HCT116 (cell line): ENCODE results near the gene DLX4. TPM values are rescaled to one million over a fixed set of nuclear protein-coding genes. Genes with fewer than 3 reads are reported as not detected.
A peak's percentile ranks its signal among the peaks of the same experiment; 100 is the strongest.

Experiments used
- ATAC-seq: fragments of 200-7000 bp; cut with Tn5 transposase; 2 replicates; pipeline ENCODE4 v1.9.1; 2020; ENCODE audit warnings: mild to moderate bottlenecking, moderate library complexity
- Bru-seq: library from RNA; stranded (reverse); fragments of 400-500 nt; gene quantifications from one replicate; lab custom pipeline; 2021; lab: Mats Ljungman, UMichigan
- BruChase-seq, 2 experiments: library from RNA; stranded (reverse); fragments of 400-500 nt; gene quantifications; one replicate each; lab custom pipeline; 2021; lab: Mats Ljungman, UMichigan
- BruUV-seq: library from RNA; stranded (reverse); fragments of 400-500 nt; replicated peaks from 2 replicates; lab custom pipeline; 2021; lab: Mats Ljungman, UMichigan
- CTCF ChIA-PET: fragments of 300-600 bp; sonication (Branson Sonifier 250); formaldehyde crosslinking; loops from one replicate; lab custom pipeline; 2021; ENCODE audit warnings: antibody characterized with exemption; lab: Charles Lee
- POLR2A ChIA-PET: fragments of 300-600, 350-600 bp; sonication (Branson Sonifier 250); formaldehyde crosslinking; loops from one replicate; lab custom pipeline; 2021; ENCODE audit warnings: antibody characterized with exemption; lab: Charles Lee
- RAD21 ChIA-PET, 2 experiments: fragments of 300-600 bp; sonication (Branson Sonifier 250); formaldehyde crosslinking; loops; one replicate each; lab custom pipeline; 2023; ENCODE audit warnings: low total read pairs in 2 of 2; ENCODE audit not compliant: uncharacterized antibody in 2 of 2, unreplicated experiment in 2 of 2, low non-redundant PET in 1 of 2; lab: Charles Lee
- DNase-seq: peaks from one replicate; pipeline ENCODE4 v3.0.0-alpha.2; 2010; ENCODE audit warnings: low read depth, low spot score
- H2AFZ ChIP-seq: fragments of 200-600 bp; shearing (Covaris generic), sonication (generic); 2 replicates; pipeline ENCODE4 v1.6.1; 2017; ENCODE audit warnings: low read depth, mixed run types, mixed read lengths, antibody characterized with exemption, low read length; ENCODE audit not compliant: poor library complexity, severe bottlenecking
- H3K27ac ChIP-seq: 2 replicates; pipeline ENCODE4 v1.5.1; 2012; ENCODE audit warnings: low read depth, low read length
- H3K27me3 ChIP-seq: fragments of 200-600 bp; sonication (generic); 2 replicates; pipeline ENCODE4 v1.6.1; 2016; ENCODE audit warnings: mixed run types, low read length, mixed read lengths; ENCODE audit not compliant: insufficient read depth
- H3K36me3 ChIP-seq, 2 experiments: fragments of 200-500 bp in 1 of 2; fragments of 200-600 bp in 1 of 2; sonication (Bioruptor generic) in 1 of 2; sonication (generic) in 1 of 2; 2 replicates each; pipeline versions ENCODE4 v1.5.1 to v1.6.1; 2014 to 2016; ENCODE audit warnings: low read length in 2 of 2, inconsistent platforms in 1 of 2, mixed read lengths in 1 of 2, mixed run types in 1 of 2; ENCODE audit not compliant: insufficient read depth in 2 of 2, control insufficient read depth in 1 of 2
- H3K4me1 ChIP-seq, 2 experiments: fragments of 200-600 bp in 1 of 2; sonication (generic) in 1 of 2; 2 replicates each; pipeline versions ENCODE4 v1.5.1 to v1.6.1; 2012 to 2017; ENCODE audit warnings: low read length in 2 of 2, inconsistent platforms in 1 of 2, mild to moderate bottlenecking in 1 of 2, mixed read lengths in 1 of 2, mixed run types in 1 of 2, moderate library complexity in 1 of 2; ENCODE audit not compliant: insufficient read depth in 2 of 2, control insufficient read depth in 1 of 2
- H3K4me2 ChIP-seq: fragments of 200-600 bp; sonication (generic); 2 replicates; pipeline ENCODE4 v1.6.1; 2017; ENCODE audit warnings: mixed run types, low read length, mixed read lengths
- H3K4me3 ChIP-seq, 2 experiments: fragments of 200-600 bp in 1 of 2; sonication (generic) in 1 of 2; replicated peaks in 1 of 2; 2 replicates each; pipeline ENCODE4 v1.5.1; 2011 to 2016; ENCODE audit warnings: low read length in 2 of 2, control low read depth in 1 of 2, low read depth in 1 of 2, mild to moderate bottlenecking in 1 of 2, mixed read lengths in 1 of 2, mixed run types in 1 of 2
- H3K79me2 ChIP-seq: fragments of 200-600 bp; sonication (generic); 2 replicates; pipeline ENCODE4 v1.6.1; 2017; ENCODE audit warnings: mild to moderate bottlenecking, mixed run types, low read length, moderate library complexity, mixed read lengths; ENCODE audit not compliant: insufficient read depth
- H3K9ac ChIP-seq: fragments of 200-600 bp; sonication (generic); 2 replicates; pipeline ENCODE4 v1.6.1; 2016; ENCODE audit warnings: low read length, mixed read lengths
- H3K9me2 ChIP-seq: fragments of 200-600 bp; sonication (generic), shearing (Covaris generic); 2 replicates; pipeline ENCODE4 v1.6.1; 2017; ENCODE audit warnings: mixed run types, mild to moderate bottlenecking, moderate library complexity; ENCODE audit not compliant: insufficient read depth
- H3K9me3 ChIP-seq, 2 experiments: fragments of 200-500 bp in 1 of 2; fragments of 200-600 bp in 1 of 2; sonication (Bioruptor generic) in 1 of 2; sonication (generic) in 1 of 2; 2 replicates each; pipeline ENCODE4 v1.6.1; 2014 to 2017; ENCODE audit warnings: low read length in 2 of 2, mixed read lengths in 2 of 2, inconsistent platforms in 1 of 2, low read depth in 1 of 2, mild to moderate bottlenecking in 1 of 2, mixed run types in 1 of 2, moderate library complexity in 1 of 2; ENCODE audit not compliant: control insufficient read depth in 1 of 2, insufficient read depth in 1 of 2
- H4K20me1 ChIP-seq: fragments of 200-600 bp; sonication (generic), shearing (Covaris generic); 2 replicates; pipeline ENCODE4 v1.6.1; 2017; ENCODE audit warnings: mixed run types, mild to moderate bottlenecking, moderate library complexity; ENCODE audit not compliant: insufficient read depth
- ATF3 ChIP-seq: IDR thresholded peaks from 2 replicates; pipeline ENCODE4 v1.6.1; 2012
- CBX3 ChIP-seq: IDR thresholded peaks from 2 replicates; pipeline ENCODE4 v1.6.1; 2012; ENCODE audit warnings: low read depth
- CEBPB ChIP-seq: IDR thresholded peaks from 2 replicates; pipeline ENCODE4 v1.6.1; 2012; ENCODE audit warnings: low read depth
- ELF1 ChIP-seq: IDR thresholded peaks from 2 replicates; pipeline ENCODE4 v1.6.1; 2012; ENCODE audit warnings: low read depth, borderline replicate concordance
- EZH2 ChIP-seq: fragments of 200-600 bp; sonication (generic); IDR thresholded peaks from 2 replicates; pipeline ENCODE4 v1.6.1; 2017; ENCODE audit warnings: antibody characterized with exemption, mixed run types
- EZH2phosphoT487 ChIP-seq: fragments of 200-600 bp; IDR thresholded peaks from 2 replicates; pipeline ENCODE4 v1.6.1; 2018; ENCODE audit warnings: antibody characterized with exemption, borderline replicate concordance
- FOSL1 ChIP-seq: IDR thresholded peaks from 2 replicates; pipeline ENCODE4 v1.6.1; 2012; ENCODE audit warnings: low read depth
- MAX ChIP-seq: IDR thresholded peaks from 2 replicates; pipeline ENCODE4 v1.6.1; 2012
- RAD21 ChIP-seq: IDR thresholded peaks from 2 replicates; pipeline ENCODE4 v1.6.1; 2012; ENCODE audit warnings: low read depth, mild to moderate bottlenecking
- REST ChIP-seq: IDR thresholded peaks from 2 replicates; pipeline ENCODE4 v1.6.1; 2012; ENCODE audit warnings: low read depth
- SIN3A ChIP-seq: IDR thresholded peaks from 2 replicates; pipeline ENCODE4 v1.6.1; 2012; ENCODE audit warnings: low read depth
- SP1 ChIP-seq: IDR thresholded peaks from 2 replicates; pipeline ENCODE4 v1.6.1; 2012; ENCODE audit warnings: low read depth
- SRF ChIP-seq: IDR thresholded peaks from 2 replicates; pipeline ENCODE4 v1.6.1; 2012; ENCODE audit warnings: low read depth
- TCF7L2 ChIP-seq: IDR thresholded peaks from 2 replicates; pipeline ENCODE4 v1.7.0; 2011; ENCODE audit warnings: borderline replicate concordance, inconsistent platforms; ENCODE audit not compliant: insufficient read depth, insufficient read length; ENCODE audit errors: extremely low read depth
- YY1 ChIP-seq: IDR thresholded peaks from 2 replicates; pipeline ENCODE4 v1.6.1; 2011; ENCODE audit warnings: low read length, low read depth, moderate library complexity, mild to moderate bottlenecking; ENCODE audit not compliant: insufficient replicate concordance; ENCODE audit errors: extremely low read depth
- ZFX ChIP-seq: fragments of 450-650 bp; IDR thresholded peaks from 2 replicates; pipeline ENCODE4 v1.6.1; 2017
- ZNF274 ChIP-seq: fragments of 200-500 bp; sonication (Bioruptor generic); IDR thresholded peaks from 2 replicates; pipeline ENCODE4 v1.6.1; 2014; ENCODE audit warnings: mild to moderate bottlenecking, low read depth, low read length, inconsistent platforms
- intact Hi-C: fragments of 100-400 bp; cut with micrococcal nuclease; formaldehyde crosslinking; loops from 2 replicates; pipeline ENCODE4 v1.10.0; 2022
- long read RNA-seq: library from polyadenylated mRNA; unstranded; transcript quantifications from one replicate; pipeline ENCODE4 v2.0.0, GENCODE V29; 2021; ENCODE audit not compliant: unreplicated experiment
- polyA plus RNA-seq: library from polyadenylated mRNA; unstranded; fragments of >200 nt; gene quantifications from 2 replicates; pipeline ENCODE4 v1.2.1, GENCODE V29; 2012; ENCODE audit warnings: missing spikeins
- total RNA-seq: library from RNA; stranded (reverse); gene quantifications from one replicate; pipeline ENCODE4 v1.2.1, GENCODE V29; 2021; ENCODE audit not compliant: unreplicated experiment
- TF ChIP-seq, protein P1 (sequence below), 3 experiments: fragments of 200-600 bp in 1 of 3; sonication (generic) in 1 of 3; IDR thresholded peaks in 2 of 3; conservative IDR thresholded peaks in 1 of 3; 2 replicates each; pipeline ENCODE4 v1.5.1; 2012 to 2017; ENCODE audit warnings: low read depth in 2 of 3, low read length in 2 of 3, antibody characterized with exemption in 1 of 3, borderline replicate concordance in 1 of 3, control low read depth in 1 of 3, mild to moderate bottlenecking in 1 of 3, mixed read lengths in 1 of 3, mixed run types in 1 of 3, moderate library complexity in 1 of 3; ENCODE audit not compliant: insufficient read depth in 1 of 3

Gene DLX4
- total RNA-seq (14.0 TPM), Bru-seq, nascent RNA (percentile 45 among the genes with signal in this experiment), BruChase-seq, experiment 1, labeled RNA remaining after a 6-hour chase (percentile 73 among the genes with signal in this experiment), BruChase-seq, experiment 2, labeled RNA remaining after a 2-hour chase (percentile 63 among the genes with signal in this experiment)
- 11.5 and 12.4 TPM in 2 replicates for polyA plus RNA-seq
- long read RNA-seq, partial matches to known transcripts = 0 of 11 reads
- long read RNA-seq, other reads (novel, unspliced or antisense) = 4 of 11 reads

DNA sequence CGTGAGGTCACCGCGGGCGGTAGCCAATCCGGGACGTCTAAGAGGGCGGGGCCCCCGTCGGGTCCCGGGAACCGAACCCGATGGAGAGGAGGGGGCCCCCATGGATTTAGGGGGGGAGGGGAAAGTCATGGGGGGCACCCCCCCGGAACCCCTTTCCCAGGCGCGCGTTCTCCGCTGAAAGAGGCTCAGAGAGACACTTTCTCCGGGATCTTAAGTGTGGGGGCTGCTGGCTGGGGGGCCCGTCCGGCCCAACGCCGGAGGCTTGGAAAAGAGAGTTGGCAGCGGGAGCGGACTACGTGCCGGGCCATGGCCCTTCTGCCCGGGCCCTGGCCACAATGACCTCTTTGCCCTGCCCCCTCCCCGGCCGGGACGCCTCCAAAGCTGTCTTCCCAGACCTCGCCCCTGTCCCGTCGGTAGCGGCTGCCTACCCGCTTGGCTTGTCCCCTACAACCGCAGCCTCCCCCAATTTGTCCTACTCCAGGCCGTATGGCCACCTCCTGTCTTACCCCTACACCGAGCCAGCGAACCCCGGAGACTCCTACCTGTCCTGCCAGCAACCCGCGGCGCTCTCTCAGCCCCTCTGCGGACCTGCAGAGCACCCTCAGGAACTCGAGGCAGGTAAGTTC, at the start of gene DLX4:
Gene DLX4, plus strand, starts transcription at position 57 of the 626 bp plus-strand sequence. Its CDS starts 279 bp downstream, at position 336.
- Histone ChIP-seq H3K27me3 (peaks cover 21% of the 10 kb centered on the region; the same call in 1 of the 2 replicates), H3K9ac (peak within 1 kb of the TSS; percentile 66), H2AFZ (peak within 1 kb of the TSS; percentile 65), H3K79me2 (no peaks in the 10 kb centered on the region), H3K4me3 (peak within 1 kb of the TSS; percentile 59 to 70), H3K4me1 (peaks cover 9 to 30% of the 10 kb centered on the region in 2 experiments; a peak in 3 of 4 replicates), H3K9me3 (no peaks in the 10 kb centered on the region), H3K4me2 (peak within 1 kb of the TSS; percentile 98), H4K20me1 (no peaks in the 10 kb centered on the region), H3K9me2 (no peaks in the 10 kb centered on the region), H3K36me3 (no peaks in the 10 kb centered on the region), H3K27ac (peak within 1 kb of the TSS; percentile 81)
- RAD21 ChIA-PET = no interaction called here
- BruUV-seq = TSS peak; percentile 54
- CTCF ChIA-PET = interaction anchor here (0.8 to 1.1 kb wide), 2 partner anchors 17 to 28 kb away, joined by 3 to 5 read pairs; no protein-coding TSS in a partner anchor
- POLR2A ChIA-PET = interaction anchor here (0.7 kb wide), 1 partner anchor 42 kb away, joined by 3 read pairs; no protein-coding TSS in a partner anchor
- no peak for TF ChIP-seq EZH2
- no peak for TF ChIP-seq CEBPB
- TF ChIP-seq SIN3A = no peak
- no peak for TF ChIP-seq EZH2phosphoT487
- TF ChIP-seq SRF = no peak
- TF ChIP-seq REST = no peak
- TF ChIP-seq SP1 = no peak
- no peak for TF ChIP-seq ATF3
- TF ChIP-seq RAD21 = no peak
- no peak for TF ChIP-seq ZFX
- no peak for TF ChIP-seq MAX
- no peak for TF ChIP-seq ELF1
- TF ChIP-seq YY1 = no peak
- TF ChIP-seq TCF7L2 = no peak
- no peak for TF ChIP-seq ZNF274
- TF ChIP-seq, protein P1, sequence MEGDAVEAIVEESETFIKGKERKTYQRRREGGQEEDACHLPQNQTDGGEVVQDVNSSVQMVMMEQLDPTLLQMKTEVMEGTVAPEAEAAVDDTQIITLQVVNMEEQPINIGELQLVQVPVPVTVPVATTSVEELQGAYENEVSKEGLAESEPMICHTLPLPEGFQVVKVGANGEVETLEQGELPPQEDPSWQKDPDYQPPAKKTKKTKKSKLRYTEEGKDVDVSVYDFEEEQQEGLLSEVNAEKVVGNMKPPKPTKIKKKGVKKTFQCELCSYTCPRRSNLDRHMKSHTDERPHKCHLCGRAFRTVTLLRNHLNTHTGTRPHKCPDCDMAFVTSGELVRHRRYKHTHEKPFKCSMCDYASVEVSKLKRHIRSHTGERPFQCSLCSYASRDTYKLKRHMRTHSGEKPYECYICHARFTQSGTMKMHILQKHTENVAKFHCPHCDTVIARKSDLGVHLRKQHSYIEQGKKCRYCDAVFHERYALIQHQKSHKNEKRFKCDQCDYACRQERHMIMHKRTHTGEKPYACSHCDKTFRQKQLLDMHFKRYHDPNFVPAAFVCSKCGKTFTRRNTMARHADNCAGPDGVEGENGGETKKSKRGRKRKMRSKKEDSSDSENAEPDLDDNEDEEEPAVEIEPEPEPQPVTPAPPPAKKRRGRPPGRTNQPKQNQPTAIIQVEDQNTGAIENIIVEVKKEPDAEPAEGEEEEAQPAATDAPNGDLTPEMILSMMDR (IDR thresholded peaks at IDR 0.05 in 2 of 3, conservative IDR thresholded peaks at IDR 0.05 in 1 of 3; ENCODE audit: borderline replicate concordance in 1 of 3, insufficient read depth in 1 of 3, low read depth in 2 of 3, low read length in 2 of 3) = no peak
- TF ChIP-seq CBX3 = no peak
- TF ChIP-seq FOSL1 = no peak
- peak; percentile 18 for ATAC-seq
- intact Hi-C loops = no loop called here
- DNase-seq = no peak
